RKO (cell line): Measurements from ENCODE around the gene TMEM184C.

Experiments used
- DNase-seq: peaks from one replicate; pipeline ENCODE4 v3.0.0-alpha.2; 2016; ENCODE audit warnings: low spot score

TMEM184C gene

GRCh38 chr4:147599769-147600168, 17.4 kb upstream of the TMEM184C start:
- no peak for DNase-seq

- DNase-seq, result no peak
Observed at GRCh38 chr4:147605499-147605898, 11.7 kb upstream of the TMEM184C start.

GRCh38 chr4:147607471-147607870, 9.7 kb upstream of the TMEM184C start:
- DNase-seq, result no peak

GRCh38 chr4:147610686-147611085, 6.5 kb upstream of the TMEM184C start:
- no peak for DNase-seq

- DNase-seq, result no peak
Observed at GRCh38 chr4:147616849-147617172, 386 bp upstream of the TMEM184C start.

GRCh38 chr4:147617841-147618691, 869 bp downstream of the TMEM184C start:
- DNase-seq, result no peak

- no peak for DNase-seq
Observed at GRCh38 chr4:147620315-147620714, 3.1 kb downstream of the TMEM184C start.

GRCh38 chr4:147625733-147626132, 8.5 kb downstream of the TMEM184C start:
- DNase-seq, result no peak

GRCh38 chr4:147626903-147627302, 9.7 kb downstream of the TMEM184C start:
- no peak for DNase-seq

- DNase-seq, result no peak
Observed at GRCh38 chr4:147628415-147628814, 11.2 kb downstream of the TMEM184C start.

GRCh38 chr4:147629783-147630730, 12.9 kb downstream of the TMEM184C start:
- no peak for DNase-seq

- DNase-seq, result no peak
Observed at GRCh38 chr4:147633113-147633512, 15.9 kb downstream of the TMEM184C start.

- no peak for DNase-seq
Observed at GRCh38 chr4:147633643-147634042, 16.4 kb downstream of the TMEM184C start.

- DNase-seq, result no peak
Observed at GRCh38 chr4:147635348-147635747, 18.2 kb downstream of the TMEM184C start.

GRCh38 chr4:147638365-147638764, 21.2 kb downstream of the TMEM184C start:
- DNase-seq, result no peak

- DNase-seq, result no peak
Observed at GRCh38 chr4:147638942-147639341, 21.7 kb downstream of the TMEM184C start.

- no peak for DNase-seq
Observed at GRCh38 chr4:147639388-147639787, 22.2 kb downstream of the TMEM184C start.

GRCh38 chr4:147640331-147640730, 23.1 kb downstream of the TMEM184C start:
- DNase-seq, result no peak

GRCh38 chr4:147643616-147644015, 26.4 kb downstream of the TMEM184C start:
- DNase-seq, result no peak

- DNase-seq, result no peak
Observed at GRCh38 chr4:147644471-147644870, 27.3 kb downstream of the TMEM184C start.

GRCh38 chr4:147645099-147645498, 27.9 kb downstream of the TMEM184C start:
- no peak for DNase-seq

- DNase-seq, result no peak
Observed at GRCh38 chr4:147648656-147649055, 31.5 kb downstream of the TMEM184C start.

GRCh38 chr4:147651563-147651962, 34.4 kb downstream of the TMEM184C start:
- DNase-seq, result no peak
